Daoy (cell line): Measurements from ENCODE around the gene ZNF467. TPM values are rescaled to one million over a fixed set of nuclear protein-coding genes. Genes with fewer than 3 reads are reported as not detected.

Source experiments
- DNase-seq: peaks from one replicate; pipeline ENCODE4 v3.0.0-alpha.2; 2015; ENCODE audit warnings: low read depth
- total RNA-seq: library from RNA; depleted of rRNA; stranded (reverse); fragments of >200 nt; shearing (Covaris generic); gene quantifications from 2 replicates; pipeline ENCODE4 v1.2.3, GENCODE V29; 2014

ZNF467 gene
- total RNA-seq, 1 experiment from 2014 or later, result 0.34 TPM

- no peak for DNase-seq
These were observed 43.8 kb downstream of the ZNF467 start for GRCh38 chr7:149729586-149729982.

DNA sequence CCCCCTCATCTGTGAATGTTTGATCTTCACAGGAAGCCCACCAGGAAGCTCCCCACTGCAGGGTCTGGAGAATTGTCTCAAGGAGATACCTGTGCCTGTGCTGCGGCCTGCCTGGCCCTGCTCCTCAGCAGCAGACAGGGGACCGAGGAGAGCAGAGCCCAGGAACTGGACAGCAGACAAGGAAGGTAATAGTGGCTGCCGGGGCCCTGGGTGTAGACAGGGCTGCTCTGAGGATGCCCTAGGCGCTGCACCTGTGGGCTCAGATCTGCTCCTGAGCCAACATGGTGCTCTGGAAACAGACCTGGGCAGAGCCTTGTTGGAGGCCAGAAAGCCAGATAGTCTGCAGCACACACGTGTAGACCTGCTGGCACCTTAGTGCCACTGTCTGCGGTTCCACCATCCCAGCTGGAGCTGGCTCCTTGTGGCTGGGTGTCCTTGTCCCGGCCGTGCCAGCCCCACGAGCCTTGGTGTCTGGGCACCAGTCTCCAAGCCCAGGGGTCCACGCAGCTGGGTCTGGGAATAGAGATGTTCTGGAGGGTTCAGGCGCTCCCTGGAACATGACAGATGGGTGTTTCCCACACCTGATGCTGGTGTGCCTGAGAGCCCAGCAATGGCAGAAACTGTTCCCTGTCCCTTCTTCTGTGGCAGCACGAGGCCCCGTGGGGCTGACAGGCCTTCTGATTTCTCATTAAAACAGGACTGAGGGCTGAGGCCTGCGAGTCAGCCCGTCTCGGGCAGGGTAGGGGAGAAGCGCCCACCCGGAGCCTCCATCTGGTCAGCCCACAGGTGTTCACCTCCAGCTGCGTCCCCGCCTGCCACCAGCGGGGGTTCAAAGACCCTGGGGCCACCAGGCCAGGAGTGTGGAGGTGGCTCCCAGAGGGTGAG, 44.7 kb downstream of the ZNF467 start:
- DNase-seq, result no peak

GRCh38 chr7:149727899-149728476, 45.4 kb downstream of the ZNF467 start:
- DNase-seq, result no peak

DNA sequence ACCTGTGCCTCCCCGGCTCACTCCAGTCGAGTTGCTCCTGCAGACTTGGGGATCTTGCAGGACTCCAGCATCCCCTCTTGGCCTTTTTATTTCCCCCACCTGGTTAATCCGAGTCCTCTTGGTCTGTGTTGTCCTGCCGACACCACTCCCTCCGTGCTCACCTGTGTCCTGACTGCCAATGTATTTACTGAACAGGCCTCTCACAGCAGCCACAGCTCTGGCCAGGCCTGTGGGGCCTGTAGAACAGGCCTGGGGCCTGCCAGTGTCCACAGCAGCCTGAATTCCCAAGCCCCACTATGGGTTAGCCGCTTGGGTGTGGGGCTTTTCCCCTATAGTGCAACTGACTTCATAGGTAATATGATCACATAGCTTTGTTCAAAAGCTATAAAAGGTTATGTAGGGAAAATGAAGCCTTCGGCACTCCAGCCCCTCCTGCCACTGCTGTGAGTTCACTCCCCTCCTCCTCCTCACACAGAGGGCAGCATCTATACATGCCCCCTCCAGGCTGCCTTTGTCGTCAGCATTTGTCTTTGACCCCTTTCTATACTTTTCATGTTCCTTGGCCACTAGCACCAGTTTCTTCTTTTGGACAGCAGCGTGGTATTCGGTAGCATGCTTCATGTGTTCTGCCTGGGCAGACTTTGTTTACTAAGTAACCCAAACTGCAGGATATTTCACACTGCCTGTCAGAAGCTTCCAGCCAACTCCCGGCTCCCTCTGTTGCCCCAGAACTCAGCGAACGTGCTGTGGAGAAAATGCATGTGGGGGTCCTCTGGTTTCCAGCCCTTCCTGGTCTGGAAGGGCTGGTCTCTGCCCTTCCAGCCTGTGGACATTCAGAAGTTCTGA, 46.1 kb downstream of the ZNF467 start:
- no peak for DNase-seq

GRCh38 chr7:149725916-149726315, 47.5 kb downstream of the ZNF467 start:
- no peak for DNase-seq

DNA sequence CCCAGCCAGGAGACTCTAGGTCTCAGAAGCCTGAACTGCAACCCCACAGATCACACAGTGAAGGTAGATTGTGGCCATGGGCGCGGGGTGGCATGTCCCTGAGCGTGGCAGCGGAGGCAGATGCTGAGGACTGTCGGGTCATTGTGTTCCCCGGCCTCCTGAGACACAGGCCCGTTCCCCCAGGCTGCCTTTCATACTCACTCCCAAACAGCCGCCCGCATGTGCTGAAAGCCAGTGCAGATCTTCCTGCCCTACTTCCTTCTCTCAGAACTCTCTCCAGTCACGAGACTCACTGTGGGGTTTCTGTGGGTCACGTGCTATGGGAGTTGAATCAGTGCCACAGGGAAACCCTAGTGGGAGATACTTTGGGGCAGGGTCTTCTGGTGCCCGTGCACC, 48.0 kb downstream of the ZNF467 start:
- no peak for DNase-seq

- no peak for DNase-seq
These were observed 48.5 kb downstream of the ZNF467 start for GRCh38 chr7:149724661-149725425.

GRCh38 chr7:149723795-149724495, 49.4 kb downstream of the ZNF467 start:
- DNase-seq, result no peak

- DNase-seq, result no peak
These were observed 50.2 kb downstream of the ZNF467 start for GRCh38 chr7:149723082-149723767.

DNA sequence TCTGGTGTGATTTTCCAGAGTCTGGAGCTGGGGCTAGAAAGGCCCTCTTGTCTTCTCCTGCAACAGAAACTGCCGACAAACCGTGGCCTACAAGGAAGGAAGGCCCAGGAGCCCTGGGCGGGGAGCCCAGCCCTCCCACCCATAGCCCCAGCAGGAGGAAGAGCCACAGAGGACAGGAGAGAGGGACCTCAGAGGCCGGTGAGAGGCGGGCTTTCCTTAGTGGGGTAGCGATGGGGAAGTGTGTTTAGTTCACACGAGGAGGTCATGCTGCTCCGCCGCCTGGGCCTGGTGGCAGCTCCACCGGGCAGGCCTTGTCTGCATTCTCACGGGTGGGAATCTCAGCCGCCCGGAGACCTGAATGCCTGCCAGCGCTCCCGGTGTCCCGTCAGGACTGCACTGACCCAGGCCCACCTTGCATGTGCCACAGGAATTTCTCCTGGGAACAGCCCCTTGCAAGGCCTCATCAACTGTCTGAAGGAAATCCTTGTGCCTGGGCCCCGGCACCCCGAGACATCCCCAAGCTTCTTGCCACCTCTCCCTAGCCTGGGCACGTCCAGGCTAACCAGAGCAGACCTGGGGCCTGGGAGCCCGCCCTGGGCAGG, 50.9 kb downstream of the ZNF467 start:
- DNase-seq, result no peak

- DNase-seq, result no peak
These were observed 52.2 kb downstream of the ZNF467 start for GRCh38 chr7:149721084-149721601.

DNA sequence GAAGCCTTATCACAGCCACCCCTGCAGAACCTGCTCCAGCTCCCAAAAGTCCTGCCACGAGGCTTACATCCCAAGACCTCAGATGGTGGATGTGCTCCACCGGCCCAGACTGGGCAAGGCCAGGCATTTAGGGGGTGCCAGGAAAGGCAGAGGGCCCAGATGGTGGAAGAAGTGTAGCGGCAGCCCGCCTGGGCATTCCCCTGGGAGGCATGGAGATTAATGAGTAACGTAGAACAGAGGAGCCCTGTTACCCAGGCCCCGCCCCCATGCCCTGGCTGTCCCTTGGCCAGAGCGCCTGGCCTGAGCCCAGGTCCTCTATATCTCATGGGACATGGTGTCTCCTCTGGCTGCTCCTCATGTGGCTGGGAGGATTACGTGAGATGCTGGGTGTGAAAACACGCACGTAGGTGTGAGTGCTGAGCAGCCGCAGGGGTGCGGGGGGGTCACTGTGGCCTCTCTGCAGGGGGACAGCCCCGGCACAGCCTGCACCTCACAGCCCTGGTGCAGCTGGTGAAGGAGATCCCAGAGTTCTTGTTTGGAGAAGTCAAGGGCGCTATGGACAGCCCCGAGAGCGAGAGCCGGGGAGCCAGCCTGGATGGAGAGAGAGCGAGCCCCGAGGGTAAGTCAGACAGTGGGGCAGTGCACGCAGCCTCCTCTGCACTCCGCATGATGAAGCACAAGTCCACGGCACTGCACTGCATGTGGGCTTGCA, 52.9 kb downstream of the ZNF467 start:
- peak; percentile 35 for DNase-seq

- peak; percentile 63 for DNase-seq
These were observed 53.5 kb downstream of the ZNF467 start for GRCh38 chr7:149719912-149720335.

DNA sequence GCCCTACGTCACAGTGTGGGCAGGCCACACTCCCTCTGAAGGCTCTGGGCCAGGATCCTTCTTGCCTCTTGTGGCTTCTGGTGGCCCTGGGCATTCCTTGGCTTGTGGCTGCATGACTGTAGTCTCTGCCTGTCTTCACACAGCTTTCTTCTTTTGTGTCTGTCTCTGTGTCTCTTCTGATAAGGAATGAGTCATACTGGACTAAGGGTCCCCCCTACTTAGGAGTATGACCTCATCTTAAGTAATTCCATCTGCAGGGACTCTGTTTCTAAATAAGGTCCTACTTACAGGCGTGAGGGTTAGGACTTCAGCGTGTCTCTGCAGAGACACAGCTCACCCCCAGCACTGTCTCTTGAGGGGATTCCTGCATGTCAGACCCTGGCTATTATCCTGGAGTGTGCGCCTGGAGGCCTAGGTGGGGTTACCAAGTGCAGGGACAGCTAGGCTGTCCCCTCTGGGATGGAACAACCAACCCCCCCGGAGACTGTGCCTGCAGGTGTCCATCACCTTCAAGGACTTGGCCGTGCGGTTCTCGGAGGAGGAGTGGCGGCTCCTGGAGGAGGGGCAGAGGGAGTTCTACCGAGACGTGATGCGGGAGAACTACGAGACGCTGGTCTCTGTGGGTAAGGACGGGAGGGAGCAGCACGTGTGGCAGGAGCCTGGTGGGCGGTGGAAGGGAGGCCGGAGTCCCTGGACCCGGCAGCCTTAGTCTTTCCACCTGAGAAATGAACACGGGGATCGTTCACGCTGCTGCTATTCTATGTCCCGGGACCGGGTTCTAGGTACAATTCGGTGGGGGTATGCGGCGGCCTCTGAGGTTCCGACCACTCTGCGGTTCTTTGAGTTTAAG, 54.1 kb downstream of the ZNF467 start:
- DNase-seq, result peak; percentile 89

DNA sequence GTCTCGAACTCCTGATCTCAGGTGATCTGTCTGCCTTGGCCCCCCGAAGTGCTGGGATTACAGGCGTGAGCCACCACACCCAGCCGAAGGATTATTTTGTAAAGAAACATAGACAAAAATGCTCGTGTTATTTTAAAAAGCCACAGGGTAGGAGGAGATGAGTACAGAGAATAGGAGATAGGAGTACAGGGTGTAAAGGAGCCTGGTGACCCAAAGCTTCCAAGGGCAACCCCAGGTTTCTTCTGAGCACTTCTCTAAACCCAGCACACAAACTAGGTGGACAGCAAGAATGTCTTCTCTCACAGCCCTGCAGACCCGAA, 54.7 kb downstream of the ZNF467 start:
- DNase-seq, result no peak

DNA sequence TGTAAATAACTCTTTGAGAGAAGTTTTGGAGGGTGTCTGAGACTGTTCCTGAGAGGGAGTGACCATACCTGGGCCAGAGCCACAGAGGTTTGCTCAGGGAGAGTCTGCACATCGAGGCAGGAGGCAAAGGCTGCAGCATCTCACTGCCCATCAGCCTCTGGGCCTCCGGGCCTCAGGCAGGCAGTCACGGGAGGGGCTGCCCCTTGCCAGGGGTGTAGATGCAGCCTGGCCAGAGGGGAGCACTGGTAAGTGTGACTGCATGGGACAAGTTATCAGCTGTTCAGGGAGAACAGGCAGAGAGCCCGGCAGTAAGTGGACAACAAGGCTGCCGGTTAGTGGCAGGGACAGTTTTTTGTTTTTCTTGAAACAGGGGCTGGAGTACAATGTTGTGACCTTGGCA, 55.9 kb downstream of the ZNF467 start:
- no peak for DNase-seq

- DNase-seq, result no peak
These were observed 56.5 kb downstream of the ZNF467 start for GRCh38 chr7:149716932-149717307.
